Aortic smooth muscle cell (primary cell): ENCODE results near the gene TTLL7. TPM values are rescaled to one million over a fixed set of nuclear protein-coding genes. Genes with fewer than 3 reads are reported as not detected.

Experiments
- total RNA-seq: library from RNA; depleted of rRNA; stranded (reverse); fragments of >200 nt; gene quantifications from 2 replicates; pipeline ENCODE4 v1.2.3, GENCODE V29; 2014

The TTLL7 gene, protein sequence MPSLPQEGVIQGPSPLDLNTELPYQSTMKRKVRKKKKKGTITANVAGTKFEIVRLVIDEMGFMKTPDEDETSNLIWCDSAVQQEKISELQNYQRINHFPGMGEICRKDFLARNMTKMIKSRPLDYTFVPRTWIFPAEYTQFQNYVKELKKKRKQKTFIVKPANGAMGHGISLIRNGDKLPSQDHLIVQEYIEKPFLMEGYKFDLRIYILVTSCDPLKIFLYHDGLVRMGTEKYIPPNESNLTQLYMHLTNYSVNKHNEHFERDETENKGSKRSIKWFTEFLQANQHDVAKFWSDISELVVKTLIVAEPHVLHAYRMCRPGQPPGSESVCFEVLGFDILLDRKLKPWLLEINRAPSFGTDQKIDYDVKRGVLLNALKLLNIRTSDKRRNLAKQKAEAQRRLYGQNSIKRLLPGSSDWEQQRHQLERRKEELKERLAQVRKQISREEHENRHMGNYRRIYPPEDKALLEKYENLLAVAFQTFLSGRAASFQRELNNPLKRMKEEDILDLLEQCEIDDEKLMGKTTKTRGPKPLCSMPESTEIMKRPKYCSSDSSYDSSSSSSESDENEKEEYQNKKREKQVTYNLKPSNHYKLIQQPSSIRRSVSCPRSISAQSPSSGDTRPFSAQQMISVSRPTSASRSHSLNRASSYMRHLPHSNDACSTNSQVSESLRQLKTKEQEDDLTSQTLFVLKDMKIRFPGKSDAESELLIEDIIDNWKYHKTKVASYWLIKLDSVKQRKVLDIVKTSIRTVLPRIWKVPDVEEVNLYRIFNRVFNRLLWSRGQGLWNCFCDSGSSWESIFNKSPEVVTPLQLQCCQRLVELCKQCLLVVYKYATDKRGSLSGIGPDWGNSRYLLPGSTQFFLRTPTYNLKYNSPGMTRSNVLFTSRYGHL
- 10.4 and 17.8 TPM in 2 replicates for total RNA-seq

DNA sequence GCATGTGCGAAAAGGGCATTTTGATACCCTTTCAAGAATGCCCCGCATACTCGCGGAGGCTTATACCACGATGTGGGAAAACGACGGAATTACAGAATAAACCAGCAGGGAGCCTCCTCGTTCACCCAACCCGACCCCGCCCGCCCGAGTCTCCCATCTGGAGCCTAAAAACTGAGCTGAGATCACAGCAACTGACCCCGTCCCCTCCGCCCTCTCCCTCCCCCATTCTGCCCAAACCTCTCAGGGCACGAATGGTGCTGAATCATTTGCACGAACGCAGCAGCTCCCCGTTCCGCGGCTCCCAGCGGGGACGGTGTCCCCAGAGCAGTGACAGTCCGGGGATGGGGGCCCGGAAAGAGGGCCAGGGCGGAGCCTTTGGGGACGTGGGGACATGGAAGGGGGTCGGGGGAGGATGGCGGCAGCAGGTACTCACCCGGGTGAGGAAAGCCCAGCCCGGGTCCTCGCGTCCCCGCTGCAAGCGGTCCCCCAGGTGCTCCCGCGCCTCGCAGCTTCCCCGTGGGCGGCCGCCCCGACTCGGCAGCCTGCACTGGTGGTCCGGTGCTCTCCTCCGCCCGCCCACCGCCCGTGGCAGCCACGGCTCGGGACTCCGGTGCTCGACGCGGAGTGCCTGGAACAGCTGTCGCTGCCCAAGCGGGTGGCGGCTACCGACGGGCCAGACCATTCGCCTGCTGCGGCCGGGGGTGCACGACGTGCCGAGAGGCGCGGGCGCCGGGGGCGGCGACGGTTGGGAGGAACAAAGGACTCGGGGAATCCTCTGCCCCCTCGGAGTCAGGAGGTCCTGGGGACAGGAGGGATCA is at the start of gene TTLL7:
TTLL7 (minus strand) TSS at position 635 of the 818 bp plus-strand sequence. CDS start 46,921 bp downstream, outside the sequence.

Other genes starting within 250 kb of the TTLL7 start
- 14.3 and 16.4 TPM in 2 replicates for gene PRKACB, start 145.1 kb upstream of the TTLL7 start, total RNA-seq